GM19193 (cell line): Measurements from ENCODE around the gene NEDD8.

ENCODE experiments used
- POLR2A ChIP-seq: IDR thresholded peaks from 4 replicates; pipeline ENCODE4 v1.6.1; 2011; ENCODE audit not compliant: insufficient read depth, insufficient read length; ENCODE audit errors: extremely low read depth

NEDD8 gene

GRCh38 chr14:24184104-24184970, 47.8 kb downstream of the NEDD8 start:
- TF ChIP-seq POLR2A = no peak

GRCh38 chr14:24183014-24183481, 49.1 kb downstream of the NEDD8 start:
- no peak for TF ChIP-seq POLR2A

GRCh38 chr14:24182110-24182882, 49.9 kb downstream of the NEDD8 start:
- TF ChIP-seq POLR2A = peak; percentile 14

- TF ChIP-seq POLR2A = peak; percentile 8
Observed at GRCh38 chr14:24181371-24182077, 50.6 kb downstream of the NEDD8 start.

- peak; percentile 32 for TF ChIP-seq POLR2A
Observed at GRCh38 chr14:24179961-24180796, 52.0 kb downstream of the NEDD8 start.

- peak; percentile 28 for TF ChIP-seq POLR2A
Observed at GRCh38 chr14:24179294-24179960, 52.7 kb downstream of the NEDD8 start.

- TF ChIP-seq POLR2A = no peak
Observed at GRCh38 chr14:24178399-24179178, 53.6 kb downstream of the NEDD8 start.

- TF ChIP-seq POLR2A = no peak
Observed at GRCh38 chr14:24177891-24178290, 54.3 kb downstream of the NEDD8 start.

GRCh38 chr14:24177041-24177825, 54.9 kb downstream of the NEDD8 start:
- no peak for TF ChIP-seq POLR2A

GRCh38 chr14:24176599-24176998, 55.6 kb downstream of the NEDD8 start:
- no peak for TF ChIP-seq POLR2A

GRCh38 chr14:24172871-24173281, 59.3 kb downstream of the NEDD8 start:
- peak; percentile 16 for TF ChIP-seq POLR2A

GRCh38 chr14:24172261-24172860, 59.8 kb downstream of the NEDD8 start:
- no peak for TF ChIP-seq POLR2A
